Stimulated activated CD8-positive, alpha-beta memory T cell treated with anti-CD3 and anti-CD28 coated beads, Interleukin-12 subunit alpha, Interleukin-12 subunit beta, amount 100 ng/mL, for 24 hours (primary cell): ENCODE measurements around the gene CNTNAP2.
"Not testable (repeated sequence)": the region's sequence is repeated elsewhere in the genome, so short reads cannot be mapped to it uniquely, and the experiment has no call there.

ENCODE experiments used
- DNase-seq: peaks from one replicate; pipeline ENCODE4 v3.0.0-alpha.2; 2020; ENCODE audit errors: extremely low read depth

Gene CNTNAP2

DNA sequence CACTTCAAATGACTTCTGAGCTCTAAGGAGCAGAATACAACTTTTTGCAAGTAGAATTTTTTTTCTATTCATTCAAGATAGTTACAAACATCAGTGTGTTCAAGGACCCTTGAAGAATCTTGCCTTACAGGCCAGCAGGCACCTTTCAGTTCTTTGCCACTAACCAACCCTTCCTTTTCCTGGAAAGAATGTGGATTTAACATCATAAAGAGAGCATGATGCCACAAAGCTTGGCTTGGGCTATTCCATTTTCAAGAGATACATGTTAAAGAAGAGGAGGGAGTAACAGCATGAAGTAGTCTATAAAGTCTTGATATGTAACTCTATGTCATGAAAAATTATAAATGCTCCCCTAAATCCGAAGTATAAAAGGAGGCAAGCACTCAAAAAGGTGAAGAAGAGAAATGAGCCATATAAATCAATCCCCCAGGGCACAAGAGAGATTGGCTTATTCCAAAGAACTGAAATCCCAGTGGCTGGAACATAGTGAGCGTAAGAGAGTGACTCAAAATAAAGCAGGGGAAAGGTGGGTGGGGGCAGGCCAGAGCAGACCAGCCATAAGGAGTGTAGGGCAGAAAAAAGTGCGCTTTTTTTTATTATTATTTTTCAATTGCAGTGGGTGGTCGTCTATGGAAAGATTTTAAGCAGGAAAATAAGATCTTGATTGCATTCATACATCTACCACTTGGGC lies 1448.3 kb downstream of the CNTNAP2 start:
- no peak for DNase-seq

DNA sequence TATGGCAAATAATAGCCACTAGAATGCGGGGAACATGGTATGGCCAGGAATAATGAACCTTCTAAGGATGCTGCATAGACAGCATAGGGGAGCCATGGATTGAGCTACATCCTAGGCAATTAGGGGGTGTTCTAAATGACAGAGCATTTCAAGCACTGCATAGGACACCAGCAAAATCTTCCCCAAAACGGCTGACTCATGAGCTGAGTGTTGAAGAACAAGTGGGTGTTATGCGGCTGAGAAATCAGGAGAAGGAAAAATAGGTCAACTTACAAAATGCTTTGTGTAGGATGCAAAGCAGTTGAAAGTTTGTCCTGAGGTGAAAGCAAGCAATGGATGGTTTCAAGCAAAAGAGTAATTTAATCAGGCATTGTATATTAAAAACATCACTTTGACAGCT lies 1450.4 kb downstream of the CNTNAP2 start:
- no peak for DNase-seq

DNA sequence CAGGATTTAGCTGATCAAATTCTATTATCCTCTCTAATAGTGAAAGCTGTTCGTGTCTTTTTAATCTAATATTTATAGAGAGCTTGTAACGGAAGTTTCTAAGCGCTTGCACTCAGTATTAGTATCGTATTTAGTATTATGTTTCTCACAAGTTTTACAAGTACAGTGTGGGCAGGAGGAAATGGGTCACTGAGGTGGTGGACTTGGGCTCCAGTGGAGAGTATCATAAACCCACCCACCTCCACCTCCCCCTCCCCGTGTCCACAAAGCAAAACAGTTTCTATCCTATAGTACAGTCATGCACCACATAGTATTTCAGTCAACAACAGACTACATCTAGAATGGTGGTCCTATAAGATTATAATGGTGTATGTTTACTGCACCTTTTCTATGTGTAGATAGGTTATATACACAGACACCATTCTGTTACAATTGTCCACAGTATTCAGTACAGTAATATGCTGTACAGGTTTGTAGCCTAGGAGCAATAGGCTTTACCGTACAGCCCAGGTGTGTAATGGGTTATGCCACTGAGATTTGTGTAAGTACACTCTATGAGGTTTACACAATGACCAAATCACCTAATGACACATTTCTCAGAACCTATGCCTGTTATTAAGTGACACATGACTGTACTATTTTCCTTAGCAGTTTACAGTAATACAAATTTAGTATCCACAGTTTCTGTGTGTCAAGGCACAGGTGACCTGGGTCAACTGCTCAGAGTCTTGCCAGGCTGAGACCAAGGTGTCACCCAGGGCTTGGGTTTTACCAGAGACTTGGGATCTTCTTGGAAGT lies 1452.7 kb downstream of the CNTNAP2 start:
- DNase-seq = no peak

DNA sequence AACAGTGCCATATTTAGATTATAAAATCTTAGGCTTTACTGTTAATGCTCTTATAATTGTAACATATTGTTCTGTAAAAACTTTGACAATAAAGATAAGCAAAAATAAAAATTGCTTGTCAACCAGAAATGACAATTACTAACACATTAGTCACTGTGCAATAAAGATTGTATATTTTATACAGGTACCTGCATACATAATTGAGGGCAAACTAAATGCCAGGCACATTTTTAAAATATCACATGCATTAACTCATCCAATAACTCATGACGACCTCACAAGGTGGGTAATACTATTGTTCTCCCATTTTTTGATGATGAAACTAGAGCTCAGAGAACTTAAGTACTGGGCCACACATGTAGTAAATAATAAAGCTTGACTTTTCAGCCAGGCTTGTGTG lies 1453.8 kb downstream of the CNTNAP2 start:
- DNase-seq = no peak

DNA sequence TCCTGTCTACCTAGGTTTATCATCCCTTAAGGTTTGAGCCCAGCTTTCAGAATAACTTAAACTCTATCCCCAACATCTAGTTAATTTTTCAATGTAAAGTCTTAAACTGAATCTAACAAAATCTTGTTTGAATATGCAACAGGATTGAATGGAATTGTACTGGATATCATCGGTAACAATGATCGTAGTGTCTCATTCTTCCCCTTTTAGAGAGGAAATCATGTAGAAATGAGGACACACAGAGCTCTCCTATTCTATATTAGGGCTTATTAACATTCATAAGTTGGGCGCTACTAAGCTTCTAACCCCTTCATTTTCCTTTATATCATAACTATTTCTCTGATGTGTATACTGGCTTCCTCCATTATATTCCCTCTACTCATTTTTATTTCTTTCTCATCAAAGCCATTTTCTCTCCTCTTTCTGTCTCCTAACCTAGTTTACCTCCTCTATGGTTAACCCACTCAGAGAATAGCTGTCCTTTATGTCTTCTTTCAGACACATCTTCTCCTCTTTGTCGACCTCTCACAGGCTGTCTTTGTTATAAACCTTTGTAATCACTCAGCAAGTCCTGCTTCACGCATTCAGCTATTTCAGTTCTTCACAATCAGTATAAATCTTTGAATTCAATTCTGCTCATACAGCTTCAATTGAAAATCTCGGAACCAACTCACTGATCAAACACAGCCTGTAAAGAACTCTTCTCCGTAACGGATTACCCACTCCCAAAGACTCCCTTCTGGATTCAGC lies 1455.0 kb downstream of the CNTNAP2 start:
- DNase-seq = no peak

DNA sequence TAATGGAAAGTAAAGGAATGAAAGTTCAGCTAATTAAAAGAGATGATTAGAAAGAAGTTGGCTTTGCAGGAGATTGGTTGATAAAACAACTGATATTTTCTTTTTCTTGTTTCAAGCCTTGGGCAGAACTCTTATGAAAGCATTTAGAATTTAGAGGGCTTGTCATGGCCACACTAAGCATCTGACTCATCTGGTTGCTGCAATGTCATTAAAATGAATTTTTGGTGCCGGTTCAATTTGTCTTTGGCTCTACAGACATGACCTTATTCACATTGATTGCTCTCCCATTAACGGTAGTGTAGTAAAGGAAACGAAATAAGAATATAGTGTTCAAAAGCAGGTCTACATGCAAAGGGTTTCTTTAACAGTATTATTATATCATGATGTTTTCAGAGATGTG lies 1461.6 kb downstream of the CNTNAP2 start:
- DNase-seq = no peak

DNA sequence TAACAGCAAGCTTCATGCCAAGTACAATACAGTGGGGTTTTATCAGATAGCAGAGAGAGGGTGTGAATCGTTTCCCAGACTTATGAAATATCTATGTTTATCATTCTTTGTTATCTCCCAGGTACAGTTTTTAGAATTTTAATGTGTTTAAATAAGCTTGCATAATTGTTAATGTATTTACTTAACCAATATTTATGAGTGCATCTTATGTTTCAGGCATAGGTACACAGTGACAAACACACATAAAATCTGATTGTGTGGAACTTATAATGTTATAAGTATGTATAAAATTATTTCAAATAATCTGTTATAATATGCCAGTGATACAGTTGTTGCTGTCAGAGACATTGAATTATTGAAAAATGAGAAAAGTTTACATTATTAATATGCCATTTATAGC lies 1462.5 kb downstream of the CNTNAP2 start:
- DNase-seq = no peak

DNA sequence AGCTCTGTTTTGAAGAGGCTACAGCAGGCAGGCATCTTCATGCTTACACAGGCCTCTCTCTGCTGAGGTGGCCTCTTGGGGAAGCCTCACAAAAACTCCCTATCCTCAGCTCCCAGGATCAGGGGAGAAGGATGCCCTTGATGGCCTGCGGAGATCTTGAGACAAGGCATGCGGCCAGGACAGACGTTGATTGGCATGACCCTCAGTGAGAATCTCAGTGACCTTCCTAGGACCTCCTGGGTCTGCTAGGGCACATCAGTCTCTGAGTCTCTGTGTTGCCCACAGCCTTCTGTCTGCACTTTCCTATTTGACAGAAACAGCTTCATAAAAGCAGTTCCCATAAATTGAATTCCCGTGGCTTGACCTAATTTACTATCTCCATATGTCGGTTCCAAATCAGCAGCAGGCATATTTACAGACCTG lies 1468.2 kb downstream of the CNTNAP2 start:
- DNase-seq = no peak

DNA sequence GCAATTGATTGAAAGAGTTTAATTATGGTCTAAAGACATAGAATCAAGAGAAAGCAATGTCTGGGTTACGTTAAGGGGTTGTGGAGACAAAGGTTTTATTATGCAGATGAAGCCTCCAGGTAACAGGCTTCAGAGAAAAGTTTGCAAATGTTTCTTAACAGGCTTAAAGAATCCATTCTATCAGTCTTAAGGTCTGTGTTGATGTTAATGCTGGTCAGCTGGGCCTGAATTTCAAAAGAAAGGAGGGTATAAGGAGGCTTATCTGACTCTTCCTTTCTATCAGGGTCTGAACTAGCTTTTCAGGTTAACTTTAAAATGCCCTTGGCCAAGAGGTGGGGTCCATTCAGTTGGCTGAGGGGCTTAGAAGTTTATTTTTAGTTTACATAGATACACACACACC lies 1469.5 kb downstream of the CNTNAP2 start:
- no peak for DNase-seq

DNA sequence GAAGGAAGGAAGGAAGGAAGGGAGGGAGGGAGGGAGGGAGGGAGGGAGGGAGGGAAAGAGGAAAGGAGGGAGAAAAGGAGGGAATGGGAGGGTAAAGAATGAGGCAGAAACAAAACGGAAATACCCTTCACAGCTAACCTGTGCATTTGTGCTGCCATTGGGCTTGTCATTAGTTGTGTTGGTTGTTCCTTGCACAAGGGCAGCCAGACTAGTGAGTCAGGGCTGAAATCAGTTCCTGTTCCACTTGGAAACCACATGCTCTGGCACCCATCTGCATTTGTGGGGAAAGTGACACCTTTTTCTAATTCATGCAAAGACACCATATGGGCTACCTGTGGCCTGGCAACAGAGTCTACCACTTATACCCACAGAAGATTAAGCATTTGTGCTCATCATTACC lies 1469.9 kb downstream of the CNTNAP2 start:
- DNase-seq = no peak

DNA sequence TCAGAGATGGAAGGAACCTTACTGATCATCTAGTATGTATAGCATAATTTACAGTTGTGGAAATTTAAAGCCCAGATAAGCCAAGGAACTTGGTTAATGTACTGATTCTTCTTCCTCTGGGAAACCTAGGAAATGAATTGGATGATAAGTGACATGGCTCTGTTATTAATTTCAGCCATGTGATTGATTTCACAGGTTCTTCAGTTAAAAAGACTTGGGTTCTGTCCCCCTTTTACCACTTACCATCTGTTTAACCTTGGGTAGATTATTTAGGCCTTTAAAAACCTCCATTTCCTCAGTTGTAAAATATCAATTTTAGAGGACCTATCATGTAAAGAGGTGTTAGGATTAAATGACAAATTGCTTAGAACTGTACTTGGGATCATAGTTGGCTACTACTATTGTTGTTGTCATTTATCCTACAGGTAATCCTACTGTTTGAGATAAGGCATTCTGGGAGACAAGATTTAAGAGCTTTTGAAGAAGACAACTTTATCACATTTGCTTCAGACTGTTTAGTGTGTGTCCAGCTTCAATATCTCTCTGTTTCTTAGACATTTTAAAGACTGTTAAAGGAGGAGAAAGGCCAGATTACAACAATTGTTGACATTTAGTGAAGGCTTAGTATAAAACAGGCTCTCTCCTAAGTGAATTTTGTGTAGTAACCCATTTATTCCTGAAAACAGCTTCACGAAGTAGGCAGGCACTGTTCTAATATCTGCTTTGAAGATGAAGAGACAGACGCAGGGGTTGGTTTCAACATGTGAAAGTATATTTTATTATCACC lies 1476.9 kb downstream of the CNTNAP2 start:
- DNase-seq = no peak

DNA sequence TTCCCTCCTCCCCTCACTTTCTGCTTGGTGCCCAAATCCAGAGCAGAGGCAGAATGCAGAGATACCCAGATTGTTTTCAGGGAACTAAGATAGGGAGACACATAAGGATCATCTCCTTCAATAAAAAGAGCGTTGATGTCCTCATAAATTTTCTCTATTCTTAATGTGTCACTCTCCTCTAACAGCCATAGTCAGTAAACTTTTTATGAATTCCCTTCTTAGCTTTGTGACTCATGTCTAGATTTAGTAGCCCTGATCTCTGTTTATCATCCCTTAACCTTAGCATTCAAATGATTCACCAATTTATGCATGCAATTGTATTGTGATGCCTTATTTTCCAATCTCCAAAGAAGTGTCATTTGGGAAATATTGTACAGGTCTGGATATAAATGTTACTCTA lies 1478.4 kb downstream of the CNTNAP2 start:
- DNase-seq = no peak

DNA sequence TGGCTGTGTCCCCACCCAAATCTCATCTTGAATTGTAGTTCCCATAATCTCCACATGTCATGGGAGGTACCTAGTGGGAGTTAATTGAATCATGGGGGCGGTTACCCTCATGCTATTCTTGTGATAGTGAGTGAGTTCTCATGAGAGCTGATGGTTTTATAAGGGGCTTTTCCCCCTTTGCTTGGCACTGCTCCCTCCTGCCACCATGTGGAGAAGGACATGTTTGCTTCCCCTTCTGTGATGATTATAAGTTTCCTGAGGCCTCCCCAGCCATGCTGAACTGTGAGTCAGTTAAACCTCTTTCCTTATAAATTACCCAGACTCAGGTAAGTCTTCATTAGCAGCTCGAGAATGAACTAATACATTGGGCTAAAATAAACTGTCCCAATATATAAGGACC lies 1482.1 kb downstream of the CNTNAP2 start:
- DNase-seq = not testable (repeated sequence)

DNA sequence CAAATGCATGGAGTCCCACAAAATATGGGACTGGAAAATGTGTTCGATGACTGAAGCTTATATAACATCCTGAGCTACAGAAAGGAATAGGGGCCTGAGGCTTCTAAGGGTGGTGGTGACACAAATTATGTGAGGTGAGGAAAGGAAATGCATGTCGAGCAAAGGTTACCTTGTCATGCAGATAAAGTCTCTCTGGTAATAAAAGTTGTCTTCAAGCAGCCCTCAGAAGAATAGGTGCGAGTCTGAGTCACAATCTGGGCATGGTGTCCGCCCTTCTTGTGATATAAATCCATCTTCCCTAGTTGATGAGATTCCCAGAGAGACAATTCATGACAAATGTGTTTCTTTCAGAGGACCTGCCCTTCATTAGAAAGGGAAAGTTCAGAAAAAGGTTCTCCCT lies 1488.7 kb downstream of the CNTNAP2 start:
- no peak for DNase-seq

DNA sequence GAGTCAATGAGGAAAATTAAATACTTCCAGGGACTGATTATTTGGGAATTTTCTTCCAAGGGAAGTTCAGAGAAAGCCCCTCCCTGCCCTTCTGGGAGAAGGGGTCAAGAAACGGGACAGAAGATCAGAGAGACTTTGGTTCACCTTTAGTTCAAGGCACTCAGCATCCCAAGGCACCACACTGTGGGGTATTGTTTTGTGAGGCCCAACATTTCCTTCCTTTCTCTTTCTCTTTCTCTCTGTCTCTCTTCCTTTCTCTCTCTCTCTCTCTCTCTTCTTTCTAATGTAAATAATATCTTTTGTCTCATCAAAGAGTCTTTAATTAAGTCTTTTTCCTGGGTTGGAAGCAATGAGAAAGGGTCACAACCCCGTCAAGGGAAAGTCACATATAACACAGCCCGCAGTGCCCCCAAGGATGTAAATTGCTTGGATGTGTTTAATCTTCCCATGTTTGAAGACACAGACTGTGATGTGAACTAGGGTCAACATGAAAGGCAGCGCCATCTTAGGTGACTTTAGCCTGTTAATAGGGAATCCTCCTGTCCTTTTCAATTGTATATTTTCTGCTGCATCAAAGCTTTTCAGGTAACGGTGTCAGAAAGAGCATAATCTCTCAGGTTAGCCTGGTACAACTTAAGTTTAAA lies 1490.7 kb downstream of the CNTNAP2 start:
- no peak for DNase-seq

DNA sequence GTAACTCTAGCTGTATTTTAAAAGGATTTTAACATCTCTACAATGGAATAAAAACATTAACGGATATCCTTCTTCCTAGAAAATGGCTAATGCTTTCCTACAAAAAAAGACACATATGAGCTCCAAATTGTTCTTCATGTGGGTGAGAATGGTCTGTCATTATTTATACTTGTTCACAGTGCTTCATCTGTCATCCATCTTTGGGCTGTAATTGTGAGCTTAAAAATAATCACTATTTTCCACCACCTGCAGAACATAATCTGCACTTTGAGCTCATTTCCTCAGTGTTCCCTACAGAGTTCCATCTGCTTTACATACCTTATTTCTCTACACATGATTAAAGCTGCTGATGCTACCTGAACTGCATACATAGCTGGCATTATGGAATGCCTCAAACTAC lies 1494.8 kb downstream of the CNTNAP2 start:
- no peak for DNase-seq

DNA sequence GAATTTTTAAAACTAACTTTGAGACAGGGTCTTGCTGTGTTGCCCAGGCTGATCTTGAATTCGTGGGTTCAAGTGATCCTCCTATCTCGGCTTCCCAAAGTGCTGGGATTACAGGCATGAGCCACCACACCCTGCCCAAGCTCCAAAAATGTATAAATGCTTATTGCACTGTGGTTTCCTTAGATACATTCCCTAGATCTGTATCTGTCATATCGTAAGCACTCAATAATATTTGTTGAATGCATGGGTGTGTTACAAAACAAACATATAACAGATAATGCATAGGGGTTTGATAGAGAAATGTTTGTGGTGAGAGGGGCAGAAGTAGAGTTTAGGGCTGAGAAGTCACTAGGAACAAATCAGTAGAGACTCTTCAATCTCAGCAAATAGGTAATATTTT lies 1518.7 kb downstream of the CNTNAP2 start:
- no peak for DNase-seq

DNA sequence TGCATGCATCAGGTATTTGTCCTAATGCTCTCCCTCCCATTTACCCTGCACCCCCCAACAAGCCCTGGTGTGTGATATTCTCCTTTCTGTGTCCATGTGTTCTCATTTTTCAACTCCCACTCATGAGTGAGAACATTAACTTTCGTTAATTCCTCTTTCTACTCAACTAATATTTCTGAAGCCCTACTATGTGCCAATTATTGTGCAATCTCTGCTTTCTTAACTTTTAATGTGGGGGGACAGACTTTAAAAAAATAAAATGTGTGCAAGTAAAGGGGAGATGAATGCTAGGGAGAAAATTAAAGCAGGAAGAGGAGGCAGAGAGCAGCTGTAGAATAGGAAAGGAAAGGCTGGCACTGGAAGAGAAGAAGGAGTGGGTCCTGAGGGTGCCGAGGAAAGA lies 1520.0 kb downstream of the CNTNAP2 start:
- no peak for DNase-seq

DNA sequence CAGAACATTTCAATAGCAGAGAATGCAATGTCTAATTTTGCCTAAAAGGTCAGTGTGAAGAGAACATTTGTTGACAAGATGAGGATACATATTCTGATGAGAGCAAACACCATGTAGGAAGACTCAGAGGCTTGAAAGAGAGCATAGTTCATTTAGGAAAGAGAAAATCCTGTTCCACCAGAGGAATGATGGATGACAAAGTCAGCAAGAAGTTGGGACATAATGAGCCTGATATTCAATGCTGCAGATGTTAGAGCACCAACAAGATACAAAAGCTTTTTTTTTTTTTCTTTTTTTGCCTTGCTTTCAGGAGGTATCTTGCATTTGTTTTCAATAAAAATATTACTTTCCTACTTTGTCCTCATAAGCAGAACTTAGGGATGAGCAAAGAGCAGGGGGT lies 1522.0 kb downstream of the CNTNAP2 start:
- no peak for DNase-seq

DNA sequence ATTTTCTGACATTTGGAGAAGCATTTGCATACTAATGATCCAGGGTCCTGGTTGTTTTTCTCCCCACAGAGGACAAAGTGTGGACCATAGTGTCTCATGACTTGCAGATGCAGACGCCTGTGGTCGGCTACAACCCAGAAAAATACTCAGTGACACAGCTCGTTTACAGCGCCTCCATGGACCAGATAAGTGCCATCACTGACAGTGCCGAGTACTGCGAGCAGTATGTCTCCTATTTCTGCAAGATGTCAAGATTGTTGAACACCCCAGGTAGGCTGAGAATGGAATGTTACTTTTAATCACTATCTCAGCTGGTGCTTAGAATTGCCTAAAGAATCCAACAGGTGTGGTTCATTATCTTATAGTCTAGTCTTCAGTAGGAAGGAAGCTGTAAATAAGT lies 1522.4 kb downstream of the CNTNAP2 start:
- no peak for DNase-seq

DNA sequence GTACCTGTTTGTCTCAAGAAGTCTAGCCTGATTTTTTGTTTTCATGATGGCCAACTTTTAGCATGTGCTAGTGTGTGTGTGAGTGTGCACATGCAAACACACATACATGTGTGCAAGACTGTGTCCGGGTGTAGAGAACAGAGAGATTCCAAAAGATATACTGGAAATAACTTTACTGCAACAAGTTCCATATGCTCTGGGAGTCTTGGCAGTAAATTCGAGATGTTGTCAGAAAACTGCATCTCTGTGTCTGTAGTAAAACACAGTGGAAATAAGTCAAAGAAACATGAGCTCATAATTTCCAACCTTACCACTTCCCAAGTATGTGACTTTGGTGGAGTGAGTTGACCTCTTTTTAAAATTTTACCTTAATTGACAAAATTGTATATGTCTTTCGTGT lies 1523.2 kb downstream of the CNTNAP2 start:
- no peak for DNase-seq

DNA sequence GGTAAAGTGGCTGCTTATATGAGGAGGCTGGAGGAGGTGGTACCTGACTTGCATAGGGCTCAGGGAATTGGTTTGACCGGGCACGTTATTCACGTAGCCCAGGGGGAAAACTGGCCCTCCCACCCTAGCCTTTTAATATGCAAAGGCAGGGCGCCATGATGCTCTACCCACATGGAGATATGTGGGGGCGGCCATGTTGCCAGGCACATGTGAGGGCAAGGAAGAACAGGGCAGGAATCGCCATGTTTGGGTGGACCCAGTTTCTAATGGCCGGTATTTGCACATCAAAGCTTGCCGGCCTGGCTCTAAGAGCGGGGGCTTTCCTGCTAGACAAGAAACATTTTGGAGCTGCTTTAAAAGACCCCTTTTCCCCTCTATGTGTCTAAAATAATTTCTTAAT lies 1524.2 kb downstream of the CNTNAP2 start:
- DNase-seq = no peak
